Adrenal gland (tissue), 5 donors: ENCODE data around the gene KRT15.

Experiments
- POLR2A ChIP-seq, 2 donors: fragments of 450-650 bp; IDR thresholded peaks; one replicate each; pipeline ENCODE4 v1.6.1; 2017; ENCODE audit warnings: antibody characterized with exemption in 2 of 2, mild to moderate bottlenecking in 2 of 2, moderate library complexity in 1 of 2
- TF ChIP-seq, protein P1 (sequence below), 6 experiments: fragments of 450-650 bp in 4 of 6; fragments of 200-600 bp in 2 of 6; sonication (generic) in 1 of 6; IDR thresholded peaks; 1 replicate in 5 of 6; 2 replicates in 1 of 6; pipeline versions ENCODE4 v1.5.1 to v1.8.0; 2016 to 2021; ENCODE audit warnings: antibody characterized with exemption in 6 of 6, mild to moderate bottlenecking in 2 of 6, moderate library complexity in 1 of 6
- donor health status: DM: no; HTN: no; CAD: no.

DNA sequence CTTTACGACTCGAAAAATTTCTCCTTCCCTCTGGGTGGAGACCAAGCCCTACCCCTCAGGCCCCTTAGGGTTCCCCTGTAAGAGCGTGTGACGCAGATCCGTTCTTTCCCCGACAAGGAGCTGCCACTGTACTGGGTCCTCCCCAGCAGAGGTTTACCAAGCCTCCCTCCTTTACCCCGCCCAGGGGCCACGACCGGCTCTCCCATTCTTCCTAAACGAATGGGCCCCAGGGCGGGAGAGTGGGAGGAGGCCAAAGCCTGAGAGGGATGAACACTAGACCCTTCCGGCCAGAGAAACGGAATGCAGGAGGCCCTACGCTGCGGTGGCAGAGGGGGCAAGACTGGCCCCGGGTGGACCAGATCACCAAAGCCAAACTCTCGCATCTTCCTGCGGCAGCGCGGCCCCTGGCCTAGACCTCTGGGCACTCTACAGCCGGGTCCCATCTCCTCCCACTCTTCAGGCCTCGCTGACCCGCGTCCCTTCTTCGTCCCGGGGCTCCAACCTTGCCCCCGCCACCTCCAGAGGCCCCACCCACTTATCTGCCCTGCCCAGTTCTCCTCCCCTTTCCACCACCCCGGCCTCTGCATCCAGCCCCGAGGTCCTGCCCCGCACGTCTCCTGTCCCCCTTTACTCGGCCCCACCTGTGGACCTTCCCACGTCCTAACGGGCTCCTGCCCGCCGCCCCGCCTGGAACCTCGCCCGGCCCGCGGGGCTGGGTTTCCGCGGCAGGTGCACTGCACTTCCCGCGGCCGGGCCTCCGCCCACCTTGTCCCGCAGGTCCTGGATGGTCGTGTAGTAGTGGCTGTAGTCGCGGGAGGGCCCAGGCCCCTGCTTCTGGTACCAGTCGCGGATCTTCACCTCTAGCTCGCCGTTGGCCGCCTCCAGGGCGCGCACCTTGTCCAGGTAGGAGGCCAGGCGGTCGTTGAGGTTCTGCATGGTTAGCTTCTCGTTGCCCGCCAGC, 8.7 kb upstream of the KRT15 start:
- TF ChIP-seq, protein P1, sequence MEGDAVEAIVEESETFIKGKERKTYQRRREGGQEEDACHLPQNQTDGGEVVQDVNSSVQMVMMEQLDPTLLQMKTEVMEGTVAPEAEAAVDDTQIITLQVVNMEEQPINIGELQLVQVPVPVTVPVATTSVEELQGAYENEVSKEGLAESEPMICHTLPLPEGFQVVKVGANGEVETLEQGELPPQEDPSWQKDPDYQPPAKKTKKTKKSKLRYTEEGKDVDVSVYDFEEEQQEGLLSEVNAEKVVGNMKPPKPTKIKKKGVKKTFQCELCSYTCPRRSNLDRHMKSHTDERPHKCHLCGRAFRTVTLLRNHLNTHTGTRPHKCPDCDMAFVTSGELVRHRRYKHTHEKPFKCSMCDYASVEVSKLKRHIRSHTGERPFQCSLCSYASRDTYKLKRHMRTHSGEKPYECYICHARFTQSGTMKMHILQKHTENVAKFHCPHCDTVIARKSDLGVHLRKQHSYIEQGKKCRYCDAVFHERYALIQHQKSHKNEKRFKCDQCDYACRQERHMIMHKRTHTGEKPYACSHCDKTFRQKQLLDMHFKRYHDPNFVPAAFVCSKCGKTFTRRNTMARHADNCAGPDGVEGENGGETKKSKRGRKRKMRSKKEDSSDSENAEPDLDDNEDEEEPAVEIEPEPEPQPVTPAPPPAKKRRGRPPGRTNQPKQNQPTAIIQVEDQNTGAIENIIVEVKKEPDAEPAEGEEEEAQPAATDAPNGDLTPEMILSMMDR (IDR thresholded peaks at IDR 0.05): no peak
- TF ChIP-seq POLR2A (IDR thresholded peaks at IDR 0.05): no peak
